NCI-H69 (cell line): ENCODE data around the gene GPC3.
"Not testable (repeated sequence)": the region's sequence is repeated elsewhere in the genome, so short reads cannot be mapped to it uniquely, and the experiment has no call there.

Experiments
- DNase-seq: peaks from one replicate; lab custom pipeline; 2025; lab: John Stamatoyannopoulos, UW

Gene GPC3

GRCh38 chrX:133888084-133888483 is 97.3 kb downstream of the GPC3 start:
- not testable (repeated sequence) for DNase-seq

GRCh38 chrX:133884430-133885394 is 100.7 kb downstream of the GPC3 start:
- no peak for DNase-seq

DNA sequence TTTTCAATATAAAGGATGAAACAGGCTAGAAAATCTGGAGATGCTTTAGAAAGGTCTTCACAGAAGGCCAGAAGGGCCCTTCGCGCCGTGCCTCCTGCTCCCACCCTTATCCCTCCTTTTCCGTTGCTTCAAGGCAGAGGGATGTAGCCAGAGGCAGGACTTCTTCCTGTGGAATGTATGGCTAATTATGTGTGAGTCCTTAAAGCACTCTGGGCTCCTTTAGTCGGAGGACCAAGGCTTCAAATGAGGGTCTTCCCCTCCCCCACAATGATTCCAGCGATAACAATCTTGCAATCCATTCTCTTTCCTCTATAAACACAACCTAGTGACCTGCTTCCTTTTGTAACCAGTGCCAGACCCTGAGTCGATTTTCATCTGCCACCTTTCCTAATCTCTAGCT is 103.5 kb downstream of the GPC3 start:
- no peak for DNase-seq

DNA sequence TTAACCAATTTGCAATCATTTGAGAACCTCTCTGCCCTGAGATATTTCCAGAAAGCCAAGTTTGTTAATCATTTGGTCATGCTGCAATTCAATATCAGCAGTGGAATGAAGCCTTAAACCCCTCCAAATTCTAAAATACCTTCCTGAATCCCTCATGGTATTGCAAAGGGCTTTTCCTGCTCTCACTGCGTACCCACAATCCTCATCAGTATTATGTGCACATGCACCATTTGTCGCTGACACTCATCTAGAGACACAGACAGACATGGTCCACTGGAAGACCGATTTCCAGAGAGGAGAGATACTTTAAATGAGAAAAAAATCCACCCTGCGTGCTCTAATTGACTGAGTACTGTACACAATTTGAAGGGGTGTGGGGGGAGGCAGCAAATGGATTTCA is 104.4 kb downstream of the GPC3 start:
- DNase-seq = no peak

DNA sequence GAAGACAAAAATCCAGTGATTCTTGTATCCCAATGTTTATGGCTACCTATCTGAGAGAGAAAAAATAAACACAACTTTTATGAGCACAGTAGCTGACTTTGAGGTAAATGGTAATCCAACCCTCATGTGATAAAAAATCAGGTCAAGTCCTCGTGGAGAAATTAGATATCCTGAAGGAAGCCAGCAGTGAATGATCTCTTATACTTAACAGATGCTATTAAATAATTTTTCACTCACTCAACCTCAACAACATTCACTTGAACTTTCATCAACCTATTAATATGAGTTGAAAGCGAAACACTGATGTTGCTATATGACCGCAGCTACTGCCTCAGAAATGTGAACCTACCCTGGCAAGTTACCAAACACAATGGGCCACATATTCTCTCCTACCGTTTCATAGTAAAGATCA is 105.4 kb downstream of the GPC3 start:
- DNase-seq = no peak

DNA sequence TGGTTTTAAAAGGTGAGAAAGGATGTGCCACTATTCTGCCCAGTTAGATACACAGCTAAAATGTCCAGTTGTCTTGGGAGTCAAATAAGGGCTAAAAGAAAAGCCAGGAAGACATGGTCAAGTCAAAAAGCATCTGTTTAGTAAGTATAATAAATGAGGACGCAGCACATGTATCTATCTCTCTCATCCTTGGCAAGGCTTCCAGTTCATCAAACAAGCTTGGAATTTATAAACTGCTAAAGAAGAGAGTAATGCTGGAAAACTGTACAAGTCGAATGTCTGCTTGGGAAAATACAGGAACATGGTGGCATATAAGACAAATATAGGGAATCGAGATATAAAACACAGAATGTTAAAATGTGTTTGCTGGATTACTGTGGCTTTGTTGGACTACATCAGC is 106.7 kb downstream of the GPC3 start:
- DNase-seq = no peak

GRCh38 chrX:133876646-133877045 is 108.7 kb downstream of the GPC3 start:
- DNase-seq = no peak

DNA sequence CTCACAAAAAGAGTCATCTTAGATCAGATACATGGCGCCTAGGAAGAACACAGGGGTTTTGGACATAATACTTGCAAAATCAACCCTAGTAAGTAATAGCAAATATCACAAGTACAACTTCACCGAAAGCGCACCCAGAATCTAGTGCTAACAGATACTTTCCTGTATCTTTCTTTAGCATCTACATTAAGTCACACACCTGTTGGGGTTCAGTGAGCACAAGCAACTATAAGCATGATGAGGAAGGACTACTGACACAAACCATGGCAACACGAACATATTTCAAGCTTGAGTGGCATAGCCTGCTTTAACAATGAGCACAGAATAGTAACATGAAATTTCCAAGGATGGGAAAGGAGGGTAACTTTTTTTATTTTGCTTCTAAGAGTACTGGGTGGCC is 116.1 kb downstream of the GPC3 start:
- no peak for DNase-seq

GRCh38 chrX:133868682-133869081 is 116.7 kb downstream of the GPC3 start:
- peak; percentile 2 for DNase-seq

GRCh38 chrX:133868250-133868649 is 117.1 kb downstream of the GPC3 start:
- no peak for DNase-seq

GRCh38 chrX:133865761-133866471 is 119.5 kb downstream of the GPC3 start:
- DNase-seq = no peak

- no peak for DNase-seq
Observed at GRCh38 chrX:133864236-133864635, 121.2 kb downstream of the GPC3 start.

GRCh38 chrX:133859860-133860259 is 125.5 kb downstream of the GPC3 start:
- DNase-seq = peak; percentile 1

GRCh38 chrX:133859336-133859735 is 126.1 kb downstream of the GPC3 start:
- DNase-seq = peak; percentile 26

GRCh38 chrX:133857640-133858269 is 127.6 kb downstream of the GPC3 start:
- DNase-seq = no peak

DNA sequence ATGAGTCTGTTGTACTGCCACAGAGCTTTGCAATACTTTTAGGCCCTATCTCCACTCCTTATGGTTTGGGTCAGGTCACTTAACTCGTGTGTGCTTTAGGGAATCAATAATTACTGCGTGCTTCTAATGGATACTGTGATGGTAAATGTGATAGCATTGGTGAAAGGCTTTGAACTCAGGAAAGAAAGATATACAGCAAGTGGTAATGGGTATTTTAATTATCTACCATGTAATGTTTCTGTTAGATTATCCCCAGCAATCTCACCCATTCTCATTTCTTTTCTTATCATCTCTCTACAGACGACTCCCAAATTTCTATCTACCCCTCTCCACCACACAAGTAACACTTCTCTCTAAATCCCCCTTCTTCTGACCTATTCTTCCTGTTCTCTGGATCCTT is 128.6 kb downstream of the GPC3 start:
- no peak for DNase-seq

DNA sequence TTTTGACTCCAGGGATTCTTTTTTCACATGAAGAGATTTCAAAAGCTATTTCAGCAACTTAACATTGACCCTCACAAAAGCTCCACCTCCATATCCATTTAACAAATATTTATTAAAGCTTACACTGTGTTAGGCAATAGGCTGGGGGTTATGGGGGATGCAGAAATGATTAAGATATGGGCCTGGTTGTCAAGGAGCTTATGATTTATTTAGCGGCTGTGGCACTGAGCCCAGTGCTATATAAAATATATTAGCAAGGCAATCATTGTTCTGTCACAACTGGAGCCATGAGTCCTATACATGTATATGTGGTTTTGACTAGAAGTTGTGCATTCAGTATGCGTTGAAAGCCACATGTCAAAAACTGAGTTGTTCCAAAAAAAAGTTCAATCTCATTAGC is 131.1 kb downstream of the GPC3 start:
- DNase-seq = no peak

DNA sequence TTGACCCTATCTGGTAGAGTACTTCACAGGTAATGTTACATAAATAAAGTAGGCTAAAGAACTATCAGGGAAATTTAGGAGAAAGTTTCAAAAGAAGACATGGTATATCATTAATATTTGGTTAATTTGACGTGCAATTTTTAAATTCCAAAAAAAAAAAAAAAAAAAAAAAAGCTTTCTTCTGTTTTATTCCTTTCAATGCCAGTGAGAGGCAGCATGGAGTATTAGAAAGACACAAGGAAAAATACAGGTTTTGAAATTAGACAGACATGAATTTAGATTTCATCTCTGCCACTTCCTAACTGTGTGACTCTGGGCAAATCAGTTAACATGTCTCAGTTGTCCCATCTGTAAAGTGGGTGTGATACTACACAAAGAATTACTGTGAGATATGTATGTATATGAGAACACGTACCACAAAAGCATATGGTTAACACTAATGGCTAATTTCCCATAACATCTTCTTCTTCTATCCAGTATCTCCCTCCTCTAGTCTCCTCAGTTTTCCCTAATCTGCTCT is 132.5 kb downstream of the GPC3 start:
- DNase-seq = no peak

DNA sequence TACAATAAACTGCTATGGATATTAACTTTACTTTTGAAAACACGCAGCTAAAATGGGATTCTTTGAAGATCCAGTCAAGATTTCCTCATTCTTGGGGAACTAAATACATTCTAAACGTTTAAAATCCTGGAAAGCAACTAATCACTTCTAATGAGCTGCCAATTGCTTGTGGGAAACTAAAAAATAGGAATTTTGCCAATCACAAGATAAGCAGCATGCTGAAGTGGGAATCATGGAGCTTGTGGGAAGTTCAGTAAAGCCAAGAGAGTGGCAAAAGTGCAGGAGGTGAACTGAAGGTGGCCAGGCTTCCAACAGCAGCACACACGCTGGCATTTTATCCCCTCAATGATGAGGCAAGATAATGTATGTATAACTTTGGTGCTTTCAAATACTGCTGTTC is 133.0 kb downstream of the GPC3 start:
- DNase-seq = no peak

DNA sequence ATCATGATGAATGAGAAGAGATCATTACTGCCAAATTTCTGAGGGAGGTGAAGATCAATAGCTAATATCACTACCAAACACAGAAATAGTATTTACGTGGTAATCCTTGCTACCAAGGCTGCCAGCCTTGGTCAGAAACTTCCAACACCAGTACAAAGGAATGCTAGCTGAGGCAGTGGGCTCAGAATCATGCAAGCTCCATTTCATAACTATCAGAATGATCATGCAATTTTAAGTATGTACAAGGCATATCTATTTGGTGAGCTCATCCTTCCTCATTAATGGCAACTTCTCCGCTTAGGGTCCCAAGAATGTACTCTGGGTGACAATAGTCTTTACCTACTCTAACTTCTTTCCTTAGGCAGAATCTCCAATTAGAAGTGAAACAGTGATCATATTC is 135.0 kb downstream of the GPC3 start:
- no peak for DNase-seq

DNA sequence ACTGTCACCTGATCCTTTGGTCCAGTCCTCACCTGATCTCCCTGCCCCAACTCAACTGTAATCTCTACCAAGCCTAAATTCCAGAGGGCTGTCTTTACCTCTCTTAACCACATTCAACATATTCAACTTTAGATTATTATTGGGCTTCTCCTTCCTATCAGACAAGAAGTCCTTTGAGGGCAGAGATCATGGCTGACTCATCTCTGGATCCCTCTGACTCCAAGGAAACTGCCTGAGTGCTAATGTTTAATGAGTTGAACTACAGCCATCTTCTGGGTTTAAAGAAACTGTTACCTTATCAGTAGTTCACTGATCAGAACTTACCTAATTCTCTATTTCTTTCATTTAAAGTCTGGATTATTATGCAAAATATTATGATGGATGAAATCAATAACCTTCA is 135.7 kb downstream of the GPC3 start:
- DNase-seq = no peak

GRCh38 chrX:133847340-133847994 is 137.9 kb downstream of the GPC3 start:
- DNase-seq = no peak
